Measurements from ENCODE around the gene CHPT1. TPM values are rescaled to one million over a fixed set of nuclear protein-coding genes. Genes with fewer than 3 reads are reported as not detected.

CHPT1 gene
- polyA plus RNA-seq, 1 of the 3 experiments (the other 2 are of a cell fraction), result 12.0 TPM

DNA sequence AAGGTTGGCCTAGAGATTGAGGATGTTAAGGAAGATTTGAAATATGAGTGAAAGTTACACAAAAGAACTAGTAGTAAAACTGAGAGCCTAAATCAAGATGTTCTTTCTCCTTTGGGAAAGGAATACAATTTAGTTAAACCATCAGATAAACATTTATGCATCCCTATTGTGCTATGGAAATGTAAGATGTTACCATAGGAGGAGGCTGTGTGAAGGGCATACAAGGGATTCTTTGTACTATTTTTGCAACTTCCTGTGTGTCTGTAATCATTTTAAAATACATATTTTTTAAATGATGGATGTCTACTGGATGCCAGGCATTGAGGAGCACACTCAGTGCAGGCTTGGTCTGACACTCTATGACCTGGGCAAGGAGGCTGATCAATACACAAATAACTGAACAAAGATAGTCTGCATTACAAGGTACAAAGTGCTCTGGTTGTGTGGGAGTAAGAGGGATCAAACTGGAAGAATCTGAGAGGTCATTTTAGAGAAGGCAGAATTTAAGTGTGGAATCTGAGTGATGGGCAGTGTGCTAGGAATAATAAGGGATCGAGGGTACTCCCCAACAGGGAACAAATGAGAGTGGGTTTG, 5.8 kb upstream of the CHPT1 start:
- H3K27me3 ChIP-seq (ENCODE audit: insufficient read depth), result no peaks in the 10 kb centered on the region
- CTCF ChIA-PET, result no interaction called here
- no peak overlapping the region for H3K27ac ChIP-seq (ENCODE audit: low read depth in 2 of 2, low read length in 1 of 2)
- WGBS (ENCODE audit: low lambda C conversion rate), result 18% methylated on average over 1 of the region's 1 CpG
- H3K4me2 ChIP-seq, result no peak overlapping the region
- no peak overlapping the region for H3K4me3 ChIP-seq (ENCODE audit: low read depth in 2 of 2, low read length in 1 of 2)
- no peaks in the 10 kb centered on the region for H3K79me2 ChIP-seq (ENCODE audit: insufficient read depth)
- no peaks in the 10 kb centered on the region for H4K20me1 ChIP-seq (ENCODE audit: insufficient read depth)
- no peak for DNase-seq
- peaks cover 0 to 2% of the 10 kb centered on the region in 2 experiments; a peak in 1 of 4 replicates for H3K4me1 ChIP-seq (ENCODE audit: control insufficient read depth in 1 of 2, insufficient read depth in 2 of 2, low read depth in 1 of 2, low read length in 1 of 2)
- H3K9ac ChIP-seq, result no peak overlapping the region
- TF ChIP-seq, protein P1, sequence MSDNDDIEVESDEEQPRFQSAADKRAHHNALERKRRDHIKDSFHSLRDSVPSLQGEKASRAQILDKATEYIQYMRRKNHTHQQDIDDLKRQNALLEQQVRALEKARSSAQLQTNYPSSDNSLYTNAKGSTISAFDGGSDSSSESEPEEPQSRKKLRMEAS (IDR thresholded peaks at IDR 0.05; ENCODE audit: low read depth), result no peak
- TF ChIP-seq, protein P2, sequence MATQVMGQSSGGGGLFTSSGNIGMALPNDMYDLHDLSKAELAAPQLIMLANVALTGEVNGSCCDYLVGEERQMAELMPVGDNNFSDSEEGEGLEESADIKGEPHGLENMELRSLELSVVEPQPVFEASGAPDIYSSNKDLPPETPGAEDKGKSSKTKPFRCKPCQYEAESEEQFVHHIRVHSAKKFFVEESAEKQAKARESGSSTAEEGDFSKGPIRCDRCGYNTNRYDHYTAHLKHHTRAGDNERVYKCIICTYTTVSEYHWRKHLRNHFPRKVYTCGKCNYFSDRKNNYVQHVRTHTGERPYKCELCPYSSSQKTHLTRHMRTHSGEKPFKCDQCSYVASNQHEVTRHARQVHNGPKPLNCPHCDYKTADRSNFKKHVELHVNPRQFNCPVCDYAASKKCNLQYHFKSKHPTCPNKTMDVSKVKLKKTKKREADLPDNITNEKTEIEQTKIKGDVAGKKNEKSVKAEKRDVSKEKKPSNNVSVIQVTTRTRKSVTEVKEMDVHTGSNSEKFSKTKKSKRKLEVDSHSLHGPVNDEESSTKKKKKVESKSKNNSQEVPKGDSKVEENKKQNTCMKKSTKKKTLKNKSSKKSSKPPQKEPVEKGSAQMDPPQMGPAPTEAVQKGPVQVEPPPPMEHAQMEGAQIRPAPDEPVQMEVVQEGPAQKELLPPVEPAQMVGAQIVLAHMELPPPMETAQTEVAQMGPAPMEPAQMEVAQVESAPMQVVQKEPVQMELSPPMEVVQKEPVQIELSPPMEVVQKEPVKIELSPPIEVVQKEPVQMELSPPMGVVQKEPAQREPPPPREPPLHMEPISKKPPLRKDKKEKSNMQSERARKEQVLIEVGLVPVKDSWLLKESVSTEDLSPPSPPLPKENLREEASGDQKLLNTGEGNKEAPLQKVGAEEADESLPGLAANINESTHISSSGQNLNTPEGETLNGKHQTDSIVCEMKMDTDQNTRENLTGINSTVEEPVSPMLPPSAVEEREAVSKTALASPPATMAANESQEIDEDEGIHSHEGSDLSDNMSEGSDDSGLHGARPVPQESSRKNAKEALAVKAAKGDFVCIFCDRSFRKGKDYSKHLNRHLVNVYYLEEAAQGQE (IDR thresholded peaks at IDR 0.05; ENCODE audit: low read depth, low read length), result no peak
- no peak for TF ChIP-seq GABPA (IDR thresholded peaks at IDR 0.05; ENCODE audit: low read depth)
- TF ChIP-seq EP300 (IDR thresholded peaks at IDR 0.05; ENCODE audit: borderline replicate concordance in 1 of 2, low read depth in 1 of 2, low read length in 1 of 2), result no peak
- TF ChIP-seq JUND (IDR thresholded peaks at IDR 0.05), result no peak
- TF ChIP-seq, protein P3, sequence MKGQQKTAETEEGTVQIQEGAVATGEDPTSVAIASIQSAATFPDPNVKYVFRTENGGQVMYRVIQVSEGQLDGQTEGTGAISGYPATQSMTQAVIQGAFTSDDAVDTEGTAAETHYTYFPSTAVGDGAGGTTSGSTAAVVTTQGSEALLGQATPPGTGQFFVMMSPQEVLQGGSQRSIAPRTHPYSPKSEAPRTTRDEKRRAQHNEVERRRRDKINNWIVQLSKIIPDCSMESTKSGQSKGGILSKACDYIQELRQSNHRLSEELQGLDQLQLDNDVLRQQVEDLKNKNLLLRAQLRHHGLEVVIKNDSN (IDR thresholded peaks at IDR 0.05; ENCODE audit: borderline replicate concordance, low read depth), result no peak
- no peak for TF ChIP-seq NFIC (IDR thresholded peaks at IDR 0.05; ENCODE audit: borderline replicate concordance)
- TF ChIP-seq, protein P4, sequence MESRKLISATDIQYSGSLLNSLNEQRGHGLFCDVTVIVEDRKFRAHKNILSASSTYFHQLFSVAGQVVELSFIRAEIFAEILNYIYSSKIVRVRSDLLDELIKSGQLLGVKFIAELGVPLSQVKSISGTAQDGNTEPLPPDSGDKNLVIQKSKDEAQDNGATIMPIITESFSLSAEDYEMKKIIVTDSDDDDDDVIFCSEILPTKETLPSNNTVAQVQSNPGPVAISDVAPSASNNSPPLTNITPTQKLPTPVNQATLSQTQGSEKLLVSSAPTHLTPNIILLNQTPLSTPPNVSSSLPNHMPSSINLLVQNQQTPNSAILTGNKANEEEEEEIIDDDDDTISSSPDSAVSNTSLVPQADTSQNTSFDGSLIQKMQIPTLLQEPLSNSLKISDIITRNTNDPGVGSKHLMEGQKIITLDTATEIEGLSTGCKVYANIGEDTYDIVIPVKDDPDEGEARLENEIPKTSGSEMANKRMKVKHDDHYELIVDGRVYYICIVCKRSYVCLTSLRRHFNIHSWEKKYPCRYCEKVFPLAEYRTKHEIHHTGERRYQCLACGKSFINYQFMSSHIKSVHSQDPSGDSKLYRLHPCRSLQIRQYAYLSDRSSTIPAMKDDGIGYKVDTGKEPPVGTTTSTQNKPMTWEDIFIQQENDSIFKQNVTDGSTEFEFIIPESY (IDR thresholded peaks at IDR 0.05; ENCODE audit: borderline replicate concordance, low read depth), result no peak
- no peak for TF ChIP-seq ELF1 (IDR thresholded peaks at IDR 0.05)
- TF ChIP-seq RCOR1 (IDR thresholded peaks at IDR 0.05; ENCODE audit: low read length), result no peak
- no peak for TF ChIP-seq RXRA (IDR thresholded peaks at IDR 0.05; ENCODE audit: borderline replicate concordance, low read depth)
- no peak for TF ChIP-seq EZH2phosphoT487 (IDR thresholded peaks at IDR 0.05; ENCODE audit: borderline replicate concordance, low read depth)
- TF ChIP-seq, protein P5, sequence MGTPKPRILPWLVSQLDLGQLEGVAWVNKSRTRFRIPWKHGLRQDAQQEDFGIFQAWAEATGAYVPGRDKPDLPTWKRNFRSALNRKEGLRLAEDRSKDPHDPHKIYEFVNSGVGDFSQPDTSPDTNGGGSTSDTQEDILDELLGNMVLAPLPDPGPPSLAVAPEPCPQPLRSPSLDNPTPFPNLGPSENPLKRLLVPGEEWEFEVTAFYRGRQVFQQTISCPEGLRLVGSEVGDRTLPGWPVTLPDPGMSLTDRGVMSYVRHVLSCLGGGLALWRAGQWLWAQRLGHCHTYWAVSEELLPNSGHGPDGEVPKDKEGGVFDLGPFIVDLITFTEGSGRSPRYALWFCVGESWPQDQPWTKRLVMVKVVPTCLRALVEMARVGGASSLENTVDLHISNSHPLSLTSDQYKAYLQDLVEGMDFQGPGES (IDR thresholded peaks at IDR 0.05; ENCODE audit: low read depth, low read length), result no peak
- H3K9me2 ChIP-seq, result no peaks in the 10 kb centered on the region
- no peaks in the 10 kb centered on the region for H3K9me3 ChIP-seq
- no peaks in the 10 kb centered on the region for H3K36me3 ChIP-seq (replicated peaks in 1 of 2; ENCODE audit: control insufficient read depth in 1 of 2, insufficient read depth in 2 of 2, low read length in 1 of 2)
- POLR2A ChIA-PET, result interaction anchor here (0.6 kb wide), 1 partner anchor 239 kb away, joined by 7 read pairs; no protein-coding TSS in a partner anchor
- no peak overlapping the region for H2AFZ ChIP-seq (ENCODE audit: low read depth)
- peaks cover 3% of the 10 kb centered on the region for H3F3A ChIP-seq (replicated peaks; ENCODE audit: insufficient read depth)

Data from SK-N-SH (cell line).